Sigmoid colon (tissue), 7 donors: ENCODE results near the gene TCEANC2. TPM values are rescaled to one million over a fixed set of nuclear protein-coding genes. Genes with fewer than 3 reads are reported as not detected.
"Not testable (repeated sequence)": the region's sequence is repeated elsewhere in the genome, so short reads cannot be mapped to it uniquely, and the experiment has no call there.

Experiments
- DNase-seq: peaks from one replicate; pipeline ENCODE4 v3.0.0-alpha.2; 2019
- H3K27ac ChIP-seq, 4 donors: fragments of 200-600 bp; sonication (generic); one replicate each; pipeline ENCODE4 v1.5.1; 2016 to 2019; ENCODE audit warnings: mild to moderate bottlenecking in 1 of 4
- H3K27me3 ChIP-seq, 3 donors: fragments of 200-600 bp; sonication (generic); one replicate each; pipeline ENCODE4 v1.5.1; 2019; ENCODE audit warnings: mild to moderate bottlenecking in 1 of 3
- H3K36me3 ChIP-seq, 4 donors: fragments of 200-600 bp; sonication (generic); one replicate each; pipeline ENCODE4 v1.5.1; 2016 to 2019
- H3K4me1 ChIP-seq, 4 donors: fragments of 200-600 bp; sonication (generic); one replicate each; pipeline ENCODE4 v1.5.1; 2017 to 2019
- H3K4me3 ChIP-seq, 4 donors: fragments of 200-600 bp; sonication (generic); one replicate each; pipeline ENCODE4 v1.5.1; 2017 to 2019; ENCODE audit warnings: mild to moderate bottlenecking in 2 of 4, moderate library complexity in 1 of 4
- H3K9me3 ChIP-seq, 4 donors: fragments of 200-600 bp in 3 of 4; sonication (generic) in 3 of 4; one replicate each; pipeline versions ENCODE4 v1.5.1 to v1.6.1; 2013 to 2019
- CTCF ChIP-seq, 4 experiments: fragments of 450-650 bp in 3 of 4; fragments of 200-600 bp in 1 of 4; IDR thresholded peaks; one replicate each; pipeline ENCODE4 v1.5.1; 2016 to 2019; ENCODE audit warnings: antibody characterized with exemption in 4 of 4, mild to moderate bottlenecking in 3 of 4, moderate library complexity in 2 of 4
- EP300 ChIP-seq, 4 donors: sonication (generic); formaldehyde crosslinking; IDR thresholded peaks; one replicate each; pipeline ENCODE4 v1.6.1; 2017; ENCODE audit warnings: antibody characterized with exemption in 4 of 4
- POLR2A ChIP-seq, 2 donors: fragments of 450-650 bp; IDR thresholded peaks; one replicate each; pipeline ENCODE4 v1.6.1; 2016; ENCODE audit warnings: antibody characterized with exemption in 2 of 2, mild to moderate bottlenecking in 2 of 2, moderate library complexity in 2 of 2
- POLR2AphosphoS5 ChIP-seq, 4 donors: sonication (generic); formaldehyde crosslinking; IDR thresholded peaks; one replicate each; pipeline ENCODE4 v1.6.1; 2017; ENCODE audit warnings: antibody characterized with exemption in 4 of 4
- WGBS, 2 donors: extraction: QIAGEN DNeasy Blood & Tissue Kit; methylation state at CpG; one replicate each; pipeline ENCODE4 v1.1.7; 2013; 5-methylcytosine and 5-hydroxymethylcytosine counted together
- intact Hi-C: fragments of 100-400 bp; cut with DNase I; formaldehyde crosslinking; loops from one replicate; pipeline ENCODE4 v1.15.1; 2023
- polyA plus RNA-seq, 3 donors: library from polyadenylated mRNA; stranded (reverse); fragments of 200-250 nt; gene quantifications; one replicate each; pipeline ENCODE4 v1.2.3, GENCODE V29; 2013
- total RNA-seq, 4 donors: library from RNA; depleted of rRNA; stranded (reverse); fragments of >200 nt; gene quantifications; one replicate each; pipeline ENCODE4 v1.1.0, GENCODE V29; 2016
- donor health status: healthy with polysubstance abuse.
- donor health status: Bipolar disorder and iron deficiency.
- donor health status: healthy.

TCEANC2 gene
- total and polyA plus RNA-seq, 7 donors = 1.8 to 6.9 (median 6.1) TPM

- Histone ChIP-seq H3K4me1 (no peaks in the 10 kb centered on the region), H3K4me3 (no peak overlapping the region), H3K27me3 (peaks cover 0 to 6% (median 0%) of the 10 kb centered on the region in 3 donors), H3K27ac (no peak overlapping the region), H3K36me3 (no peaks in the 10 kb centered on the region), H3K9me3 (no peaks in the 10 kb centered on the region)
- DNase-seq = no peak
- intact Hi-C loops = no loop called here
- 71 to 80% methylated on average over 5 of the region's 5 CpGs for WGBS, 2 donors
- TF ChIP-seq POLR2AphosphoS5 (IDR thresholded peaks at IDR 0.05) (no peak), POLR2A (IDR thresholded peaks at IDR 0.05) (no peak), CTCF (IDR thresholded peaks at IDR 0.05) (no peak), EP300 (IDR thresholded peaks at IDR 0.05) (no peak)
Measured at GRCh38 chr1:54018635-54019034, 34.8 kb upstream of the TCEANC2 start.

- intact Hi-C loops, H3K36me3 ChIP-seq, H3K27ac ChIP-seq, H3K4me1 ChIP-seq, DNase-seq, H3K9me3 ChIP-seq, H3K4me3 ChIP-seq, H3K27me3 ChIP-seq: not testable (repeated sequence)
- WGBS, 2 donors = 80 to 87% methylated on average over 10 of the region's 10 CpGs
Measured at GRCh38 chr1:54019562-54020176, 33.7 kb upstream of the TCEANC2 start.

GRCh38 chr1:54024358-54024757, 29.1 kb upstream of the TCEANC2 start:
- H3K9me3 ChIP-seq = no peaks in the 10 kb centered on the region
- no peak for TF ChIP-seq CTCF (IDR thresholded peaks at IDR 0.05)
- no peak for TF ChIP-seq POLR2AphosphoS5 (IDR thresholded peaks at IDR 0.05)
- no peak for TF ChIP-seq POLR2A (IDR thresholded peaks at IDR 0.05)
- TF ChIP-seq EP300 (IDR thresholded peaks at IDR 0.05) = no peak
- no peak overlapping the region for H3K4me3 ChIP-seq
- intact Hi-C loops = no loop called here
- H3K27ac ChIP-seq = no peak overlapping the region
- 71 to 84% methylated on average over 2 of the region's 2 CpGs for WGBS, 2 donors
- no peaks in the 10 kb centered on the region for H3K27me3 ChIP-seq
- no peak for DNase-seq
- H3K36me3 ChIP-seq = peaks cover 0 to 5% (median 1%) of the 10 kb centered on the region in 4 donors
- no peaks in the 10 kb centered on the region for H3K4me1 ChIP-seq

- H3K9me3 ChIP-seq, H3K4me1 ChIP-seq, H3K27ac ChIP-seq, H3K27me3 ChIP-seq, H3K36me3 ChIP-seq, H3K4me3 ChIP-seq, DNase-seq, intact Hi-C loops: not testable (repeated sequence)
- 90 to 96% methylated on average over 1 of the region's 1 CpG for WGBS, 2 donors
Measured at GRCh38 chr1:54024811-54025210, 28.6 kb upstream of the TCEANC2 start.

GRCh38 chr1:54027848-54028247, 25.6 kb upstream of the TCEANC2 start:
- intact Hi-C loops = no loop called here
- no peak for DNase-seq
- Histone ChIP-seq H3K9me3 (no peaks in the 10 kb centered on the region), H3K4me1 (no peaks in the 10 kb centered on the region), H3K36me3 (peaks cover 0 to 38% (median 17%) of the 10 kb centered on the region in 4 donors), H3K27ac (no peak overlapping the region), H3K4me3 (no peak overlapping the region), H3K27me3 (no peaks in the 10 kb centered on the region)
- 77 to 86% methylated on average over 5 of the region's 5 CpGs for WGBS, 2 donors
- TF ChIP-seq EP300 (IDR thresholded peaks at IDR 0.05) = no peak
- no peak for TF ChIP-seq POLR2A (IDR thresholded peaks at IDR 0.05)
- TF ChIP-seq CTCF (IDR thresholded peaks at IDR 0.05) = no peak
- no peak for TF ChIP-seq POLR2AphosphoS5 (IDR thresholded peaks at IDR 0.05)
